ENCODE results near the gene PRPF40B. TPM values are rescaled to one million over a fixed set of nuclear protein-coding genes. Genes with fewer than 3 reads are reported as not detected.

PRPF40B gene
- total and polyA plus RNA-seq, 9 of the 15 experiments (the other 6 are each of a cell fraction or from before 2014, with no cell fraction given): 0.55 to 10.6 (median 4.8) TPM

DNA sequence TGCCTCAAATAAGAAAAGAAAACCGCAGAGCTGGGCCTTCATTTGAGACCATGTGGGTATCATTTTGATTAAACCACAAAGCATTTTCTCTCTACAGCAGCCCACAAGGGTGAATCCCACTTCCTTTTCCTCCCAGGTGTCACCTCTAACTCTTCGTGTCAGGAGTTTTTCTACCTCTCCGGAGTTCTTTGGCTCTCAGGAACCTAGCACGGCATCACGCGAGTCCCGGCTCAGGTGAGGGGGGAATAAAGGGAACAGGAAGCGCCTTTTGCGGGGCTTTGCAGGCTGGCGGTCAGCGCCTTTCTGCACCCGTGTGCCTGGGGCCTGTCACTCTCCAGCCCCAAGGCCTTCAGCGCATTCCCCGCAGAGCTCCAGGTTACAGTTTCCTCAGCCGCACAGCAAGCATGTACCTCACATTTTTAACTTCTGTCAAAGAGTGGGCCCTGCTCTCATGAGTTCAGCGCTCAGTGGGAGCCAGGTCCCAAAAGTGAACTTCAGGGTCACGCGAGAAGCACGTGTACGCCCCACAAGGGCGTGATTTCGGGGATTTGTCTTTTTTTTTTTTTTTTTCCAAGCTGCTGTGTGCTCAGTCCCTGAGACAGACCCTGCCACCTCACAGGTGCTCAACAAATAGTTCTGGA, 740 bp upstream of the PRPF40B start (continued):
- TF ChIP-seq, protein P1, sequence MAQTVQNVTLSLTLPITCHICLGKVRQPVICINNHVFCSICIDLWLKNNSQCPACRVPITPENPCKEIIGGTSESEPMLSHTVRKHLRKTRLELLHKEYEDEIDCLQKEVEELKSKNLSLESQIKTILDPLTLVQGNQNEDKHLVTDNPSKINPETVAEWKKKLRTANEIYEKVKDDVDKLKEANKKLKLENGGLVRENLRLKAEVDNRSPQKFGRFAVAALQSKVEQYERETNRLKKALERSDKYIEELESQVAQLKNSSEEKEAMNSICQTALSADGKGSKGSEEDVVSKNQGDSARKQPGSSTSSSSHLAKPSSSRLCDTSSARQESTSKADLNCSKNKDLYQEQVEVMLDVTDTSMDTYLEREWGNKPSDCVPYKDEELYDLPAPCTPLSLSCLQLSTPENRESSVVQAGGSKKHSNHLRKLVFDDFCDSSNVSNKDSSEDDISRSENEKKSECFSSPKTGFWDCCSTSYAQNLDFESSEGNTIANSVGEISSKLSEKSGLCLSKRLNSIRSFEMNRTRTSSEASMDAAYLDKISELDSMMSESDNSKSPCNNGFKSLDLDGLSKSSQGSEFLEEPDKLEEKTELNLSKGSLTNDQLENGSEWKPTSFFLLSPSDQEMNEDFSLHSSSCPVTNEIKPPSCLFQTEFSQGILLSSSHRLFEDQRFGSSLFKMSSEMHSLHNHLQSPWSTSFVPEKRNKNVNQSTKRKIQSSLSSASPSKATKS (CRISPR knock-in tag; IDR thresholded peaks at IDR 0.05): no peak
- TF ChIP-seq, protein P2, sequence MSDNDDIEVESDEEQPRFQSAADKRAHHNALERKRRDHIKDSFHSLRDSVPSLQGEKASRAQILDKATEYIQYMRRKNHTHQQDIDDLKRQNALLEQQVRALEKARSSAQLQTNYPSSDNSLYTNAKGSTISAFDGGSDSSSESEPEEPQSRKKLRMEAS (CRISPR knock-in tag; IDR thresholded peaks at IDR 0.05): peak; percentile 82
- no peak for TF ChIP-seq EGR1 (conservative IDR thresholded peaks at IDR 0.05)
- no peak for TF ChIP-seq GABPB2 (CRISPR knock-in tag; conservative IDR thresholded peaks at IDR 0.05)
- TF ChIP-seq, protein P3, sequence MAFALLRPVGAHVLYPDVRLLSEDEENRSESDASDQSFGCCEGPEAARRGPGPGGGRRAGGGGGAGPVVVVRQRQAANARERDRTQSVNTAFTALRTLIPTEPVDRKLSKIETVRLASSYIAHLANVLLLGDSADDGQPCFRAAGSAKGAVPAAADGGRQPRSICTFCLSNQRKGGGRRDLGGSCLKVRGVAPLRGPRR (CRISPR knock-in tag; IDR thresholded peaks at IDR 0.05): 0 out of 2 replicates have a peak, but pooled peaks have one; percentile 21
- TF ChIP-seq, protein P4, sequence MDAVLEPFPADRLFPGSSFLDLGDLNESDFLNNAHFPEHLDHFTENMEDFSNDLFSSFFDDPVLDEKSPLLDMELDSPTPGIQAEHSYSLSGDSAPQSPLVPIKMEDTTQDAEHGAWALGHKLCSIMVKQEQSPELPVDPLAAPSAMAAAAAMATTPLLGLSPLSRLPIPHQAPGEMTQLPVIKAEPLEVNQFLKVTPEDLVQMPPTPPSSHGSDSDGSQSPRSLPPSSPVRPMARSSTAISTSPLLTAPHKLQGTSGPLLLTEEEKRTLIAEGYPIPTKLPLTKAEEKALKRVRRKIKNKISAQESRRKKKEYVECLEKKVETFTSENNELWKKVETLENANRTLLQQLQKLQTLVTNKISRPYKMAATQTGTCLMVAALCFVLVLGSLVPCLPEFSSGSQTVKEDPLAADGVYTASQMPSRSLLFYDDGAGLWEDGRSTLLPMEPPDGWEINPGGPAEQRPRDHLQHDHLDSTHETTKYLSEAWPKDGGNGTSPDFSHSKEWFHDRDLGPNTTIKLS (IDR thresholded peaks at IDR 0.05; ENCODE audit: borderline replicate concordance, low read depth): peak; percentile 40; the same call in 1 of the 2 replicates
- TF ChIP-seq, protein P5, sequence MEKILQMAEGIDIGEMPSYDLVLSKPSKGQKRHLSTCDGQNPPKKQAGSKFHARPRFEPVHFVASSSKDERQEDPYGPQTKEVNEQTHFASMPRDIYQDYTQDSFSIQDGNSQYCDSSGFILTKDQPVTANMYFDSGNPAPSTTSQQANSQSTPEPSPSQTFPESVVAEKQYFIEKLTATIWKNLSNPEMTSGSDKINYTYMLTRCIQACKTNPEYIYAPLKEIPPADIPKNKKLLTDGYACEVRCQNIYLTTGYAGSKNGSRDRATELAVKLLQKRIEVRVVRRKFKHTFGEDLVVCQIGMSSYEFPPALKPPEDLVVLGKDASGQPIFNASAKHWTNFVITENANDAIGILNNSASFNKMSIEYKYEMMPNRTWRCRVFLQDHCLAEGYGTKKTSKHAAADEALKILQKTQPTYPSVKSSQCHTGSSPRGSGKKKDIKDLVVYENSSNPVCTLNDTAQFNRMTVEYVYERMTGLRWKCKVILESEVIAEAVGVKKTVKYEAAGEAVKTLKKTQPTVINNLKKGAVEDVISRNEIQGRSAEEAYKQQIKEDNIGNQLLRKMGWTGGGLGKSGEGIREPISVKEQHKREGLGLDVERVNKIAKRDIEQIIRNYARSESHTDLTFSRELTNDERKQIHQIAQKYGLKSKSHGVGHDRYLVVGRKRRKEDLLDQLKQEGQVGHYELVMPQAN (IDR thresholded peaks at IDR 0.05; ENCODE audit: borderline replicate concordance): peak; percentile 61; the same call in 1 of the 2 replicates
- TF ChIP-seq LARP7 (IDR thresholded peaks at IDR 0.05): 0 out of 2 replicates have a peak, but pooled peaks have one; percentile 31
- TF ChIP-seq ZNF77 (CRISPR knock-in tag; IDR thresholded peaks at IDR 0.05): no peak
- no peak for TF ChIP-seq KDM5B (IDR thresholded peaks at IDR 0.05; ENCODE audit: insufficient replicate concordance, low read depth, low read length)
- 0 out of 2 replicates have a peak, but pooled peaks have one; percentile 5 for TF ChIP-seq NCOA1 (IDR thresholded peaks at IDR 0.05; ENCODE audit: low read depth)
- TF ChIP-seq, protein P6, sequence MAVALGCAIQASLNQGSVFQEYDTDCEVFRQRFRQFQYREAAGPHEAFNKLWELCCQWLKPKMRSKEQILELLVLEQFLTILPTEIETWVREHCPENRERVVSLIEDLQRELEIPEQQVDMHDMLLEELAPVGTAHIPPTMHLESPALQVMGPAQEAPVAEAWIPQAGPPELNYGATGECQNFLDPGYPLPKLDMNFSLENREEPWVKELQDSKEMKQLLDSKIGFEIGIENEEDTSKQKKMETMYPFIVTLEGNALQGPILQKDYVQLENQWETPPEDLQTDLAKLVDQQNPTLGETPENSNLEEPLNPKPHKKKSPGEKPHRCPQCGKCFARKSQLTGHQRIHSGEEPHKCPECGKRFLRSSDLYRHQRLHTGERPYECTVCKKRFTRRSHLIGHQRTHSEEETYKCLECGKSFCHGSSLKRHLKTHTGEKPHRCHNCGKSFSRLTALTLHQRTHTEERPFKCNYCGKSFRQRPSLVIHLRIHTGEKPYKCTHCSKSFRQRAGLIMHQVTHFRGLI (CRISPR knock-in tag; IDR thresholded peaks at IDR 0.05): no peak
- TF ChIP-seq, protein P7, sequence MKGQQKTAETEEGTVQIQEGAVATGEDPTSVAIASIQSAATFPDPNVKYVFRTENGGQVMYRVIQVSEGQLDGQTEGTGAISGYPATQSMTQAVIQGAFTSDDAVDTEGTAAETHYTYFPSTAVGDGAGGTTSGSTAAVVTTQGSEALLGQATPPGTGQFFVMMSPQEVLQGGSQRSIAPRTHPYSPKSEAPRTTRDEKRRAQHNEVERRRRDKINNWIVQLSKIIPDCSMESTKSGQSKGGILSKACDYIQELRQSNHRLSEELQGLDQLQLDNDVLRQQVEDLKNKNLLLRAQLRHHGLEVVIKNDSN (CRISPR knock-in tag; IDR thresholded peaks at IDR 0.05): peak; percentile 40; the same call in 1 of the 2 replicates
- peak; percentile 87 for TF ChIP-seq BHLHE40 (IDR thresholded peaks at IDR 0.05; ENCODE audit: low read length)
- TF ChIP-seq SLC30A9 (CRISPR knock-in tag; IDR thresholded peaks at IDR 0.05): no peak
- TF ChIP-seq RBM15 (IDR thresholded peaks at IDR 0.05; ENCODE audit: insufficient read depth, low read length): no peak
- TF ChIP-seq SMARCE1 (IDR thresholded peaks at IDR 0.05): peak; percentile 47; the same call in 1 of the 2 replicates
- TF ChIP-seq PHTF2 (CRISPR knock-in tag; IDR thresholded peaks at IDR 0.05): no peak
- no peak for TF ChIP-seq MCM2 (IDR thresholded peaks at IDR 0.05; ENCODE audit: low read depth)

Measured in K562 (cell line).